Heart right ventricle (tissue), 16 donors: ENCODE measurements around the gene EXOC8. TPM values are rescaled to one million over a fixed set of nuclear protein-coding genes. Genes with fewer than 3 reads are reported as not detected.

ENCODE experiments used
- ATAC-seq, 8 donors: fragments of 200-7000 bp; cut with Tn5 transposase; one replicate each; pipeline ENCODE4 v1.9.1; 2020; ENCODE audit warnings: mild to moderate bottlenecking in 8 of 8, moderate library complexity in 8 of 8, moderate number of reproducible peaks in 1 of 8
- DNase-seq, 2 donors: peaks; one replicate each; pipeline ENCODE4 v3.0.0-alpha.2; 2020
- H3K27ac ChIP-seq, 10 donors: fragments of 200-600 bp; sonication (generic) in 2 of 10; one replicate each; pipeline versions ENCODE4 v1.5.0 to v1.8.0; 2020 to 2022; ENCODE audit warnings: mild to moderate bottlenecking in 3 of 10
- H3K27me3 ChIP-seq, 7 donors: fragments of 200-600 bp; one replicate each; pipeline ENCODE4 v1.8.0; 2021 to 2022; ENCODE audit warnings: mild to moderate bottlenecking in 2 of 7
- H3K36me3 ChIP-seq, 9 donors: fragments of 200-600 bp; sonication (generic) in 1 of 9; one replicate each; pipeline versions ENCODE4 v1.5.0 to v1.8.0; 2020 to 2022; ENCODE audit warnings: mild to moderate bottlenecking in 2 of 9
- H3K4me1 ChIP-seq, 9 donors: fragments of 200-600 bp; sonication (generic) in 1 of 9; one replicate each; pipeline versions ENCODE4 v1.5.0 to v1.8.0; 2020 to 2022; ENCODE audit warnings: mild to moderate bottlenecking in 4 of 9
- H3K4me3 ChIP-seq, 10 donors: fragments of 200-600 bp; sonication (generic) in 2 of 10; one replicate each; pipeline versions ENCODE4 v1.5.0 to v1.8.0; 2020 to 2022; ENCODE audit warnings: mild to moderate bottlenecking in 7 of 10, moderate library complexity in 2 of 10
- H3K9me3 ChIP-seq, 11 donors: fragments of 200-600 bp in 10 of 11; sonication (generic) in 2 of 11; one replicate each; pipeline versions ENCODE4 v1.5.0 to v1.8.0; 2013 to 2022; ENCODE audit warnings: mild to moderate bottlenecking in 2 of 11, control low read depth in 1 of 11, moderate library complexity in 1 of 11
- CTCF ChIP-seq, 9 donors: fragments of 200-600 bp; sonication (generic) in 2 of 9; IDR thresholded peaks; one replicate each; pipeline versions ENCODE4 v1.5.0 to v1.8.0; 2021 to 2022; ENCODE audit warnings: antibody characterized with exemption in 9 of 9, mild to moderate bottlenecking in 5 of 9, moderate library complexity in 1 of 9
- WGBS, 2 donors: extraction: QIAGEN DNeasy Blood & Tissue Kit; methylation state at CpG; one replicate each; pipeline ENCODE4 v1.1.7; 2013; ENCODE audit warnings: inconsistent platforms in 1 of 2; 5-methylcytosine and 5-hydroxymethylcytosine counted together
- intact Hi-C, 10 donors: fragments of 100-400 bp; cut with DNase I; formaldehyde crosslinking; loops; one replicate each; pipeline versions ENCODE4 v1.11.1 to v1.14.2; 2022
- polyA plus RNA-seq, 2 donors: library from polyadenylated mRNA; stranded (reverse); fragments of 200-250 nt; gene quantifications; one replicate each; pipeline ENCODE4 v1.2.3, GENCODE V29; 2013
- total RNA-seq, 10 donors: library from RNA; stranded (reverse); fragmentation: NEBNext Ultra II Directional in 3 of 10; extraction: Animal tissue kit (Norgen Biotek cat#: 25700) in 3 of 10; gene quantifications; one replicate each; pipeline versions ENCODE4 v1.2.1 to v1.2.4, GENCODE V29; 2021 to 2023
- donor health status: Arrhythmogenic right ventricular cardiomyopathy.
- donor health status: ischemic (EF 13 %, LVEDD 7.1; RV severe dilation, severe dysfunction).
- donor health status: healthy with polysubstance abuse.
- donor health status: DM: no; HTN: yes; CAD: no.
- donor health status: DM: no; HTN: no; CAD: no.
- donor health status: ischemic (EF 25% LVEDD 6.9; RV normal size, moderate dysfunction).
- donor health status: ischemic (EF 25% LVEDD 5.7; RV mildly dilated, moderate dysfunction).
- donor health status: healthy.
- donor health status: DM: yes; HTN: yes; CAD: no.
- donor health status: Ischemic cardiomyopathy.
- donor health status: ischemic (EF 35%, LVEDD 5.7; RV mildly dilated, moderate dysfunction).
- donor health status: nonischemic (EF 11% LVEDD 7.7; RV severe dilation, severe dysfunction).
- donor health status: DM: yes; HTN: yes; CAD: no.
- donor health status: PGD.
- donor health status: ischemic (EF 29% LVEDD 5.4; RV normal size, mild dysfunction).
- donor health status: nonischemic (EF 23%, LVEDD 6.1; RV moderate dilation, normal function).

EXOC8 gene
- total and polyA plus RNA-seq, 12 donors, result 3.5 to 16.7 (median 12.4) TPM

- intact Hi-C loops, result loop anchor here in 8 of 10 donors (5.0 to 10.0 kb wide), 5 partner anchors 63 to 246 kb away; partner anchors contain the start of genes TSNAX (in 3 of the 8) and EGLN1 (in 2 of the 8)
- TF ChIP-seq CTCF (IDR thresholded peaks at IDR 0.05), result no peak
- Histone ChIP-seq H3K4me3 (no peak overlapping the region), H3K36me3 (peaks cover 0 to 56% (median 4%) of the 10 kb centered on the region in 9 donors), H3K27ac (peak overlapping the region in 3 of 10 donors; percentile 13 to 45 (median 28)), H3K4me1 (peaks cover 0 to 32% (median 28%) of the 10 kb centered on the region in 9 donors), H3K9me3 (no peaks in the 10 kb centered on the region), H3K27me3 (no peaks in the 10 kb centered on the region)
- DNase-seq (no peak), ATAC-seq (peak in 1 of 8 donors; percentile 88)
- 61 to 67% methylated on average over 6 of the region's 6 CpGs for WGBS, 2 donors
These were observed 21.5 kb upstream of the EXOC8 start for GRCh38 chr1:231359113-231359512.

- peak in 1 of 2 donors; percentile 35 for DNase-seq
- no peaks in the 10 kb centered on the region for H3K9me3 ChIP-seq
- ATAC-seq, result peak; percentile 60 to 82 (median 79)
- no peaks in the 10 kb centered on the region for H3K27me3 ChIP-seq
- peaks cover 0 to 50% (median 4%) of the 10 kb centered on the region in 9 donors for H3K36me3 ChIP-seq
- 7 to 8% methylated on average over 4 of the region's 4 CpGs for WGBS, 2 donors
- H3K4me1 ChIP-seq, result peaks cover 0 to 28% (median 20%) of the 10 kb centered on the region in 9 donors
- H3K27ac ChIP-seq, result peak overlapping the region in 5 of 10 donors; percentile 1 to 61 (median 20)
- no peak overlapping the region for H3K4me3 ChIP-seq
- TF ChIP-seq CTCF (IDR thresholded peaks at IDR 0.05), result peak; percentile 62 to 89 (median 82)
- intact Hi-C loops, result loop anchor here (1.0 to 10.0 kb wide), 9 partner anchors 64 to 247 kb away; partner anchors contain the start of genes TSNAX (in 3 of the 10) and EGLN1 (in 2 of the 10)
These were observed 20.2 kb upstream of the EXOC8 start for GRCh38 chr1:231357831-231358354.

GRCh38 chr1:231357187-231357772 lies 19.6 kb upstream of the EXOC8 start:
- H3K36me3 ChIP-seq, result peaks cover 0 to 50% (median 5%) of the 10 kb centered on the region in 9 donors
- H3K27ac ChIP-seq, result peak overlapping the region in 2 of 10 donors; percentile 19 to 61
- H3K4me3 ChIP-seq, result no peak overlapping the region
- WGBS, 2 donors, result 73 to 79% methylated on average over 10 of the region's 10 CpGs
- ATAC-seq, result no peak
- no peaks in the 10 kb centered on the region for H3K9me3 ChIP-seq
- TF ChIP-seq CTCF (IDR thresholded peaks at IDR 0.05), result no peak
- intact Hi-C loops, result loop anchor here (1.0 to 10.0 kb wide), 8 partner anchors 65 to 248 kb away; partner anchors contain the start of genes TSNAX (in 3 of the 10) and EGLN1 (in 2 of the 10)
- no peaks in the 10 kb centered on the region for H3K27me3 ChIP-seq
- DNase-seq, result no peak
- peaks cover 0 to 25% (median 15%) of the 10 kb centered on the region in 9 donors for H3K4me1 ChIP-seq

- H3K9me3 ChIP-seq, result no peaks in the 10 kb centered on the region
- no peak for TF ChIP-seq CTCF (IDR thresholded peaks at IDR 0.05)
- peaks cover 0 to 52% (median 16%) of the 10 kb centered on the region in 9 donors for H3K36me3 ChIP-seq
- 82 to 84% methylated on average over 3 of the region's 3 CpGs for WGBS, 2 donors
- no peak overlapping the region for H3K4me3 ChIP-seq
- intact Hi-C loops, result loop anchor here in 8 of 10 donors (5.0 to 10.0 kb wide), 5 partner anchors 67 to 250 kb away; partner anchors contain the start of genes TSNAX (in 3 of the 8) and EGLN1 (in 2 of the 8)
- no peaks in the 10 kb centered on the region for H3K27me3 ChIP-seq
- no peak overlapping the region for H3K27ac ChIP-seq
- DNase-seq, result no peak
- peaks cover 0 to 31% (median 19%) of the 10 kb centered on the region in 9 donors for H3K4me1 ChIP-seq
- ATAC-seq, result no peak
These were observed 17.5 kb upstream of the EXOC8 start for GRCh38 chr1:231355171-231355570.
